Eye (tissue), 1 donor: ENCODE data around the gene PLET1.

ENCODE experiments used
- DNase-seq: peaks from one replicate; pipeline ENCODE4 v3.0.0-alpha.2; 2015

Gene PLET1

GRCh38 chr11:112237451-112237850, 23.2 kb downstream of the PLET1 start:
- DNase-seq: no peak

- DNase-seq: no peak
Observed at GRCh38 chr11:112235750-112236390, 24.8 kb downstream of the PLET1 start.

DNA sequence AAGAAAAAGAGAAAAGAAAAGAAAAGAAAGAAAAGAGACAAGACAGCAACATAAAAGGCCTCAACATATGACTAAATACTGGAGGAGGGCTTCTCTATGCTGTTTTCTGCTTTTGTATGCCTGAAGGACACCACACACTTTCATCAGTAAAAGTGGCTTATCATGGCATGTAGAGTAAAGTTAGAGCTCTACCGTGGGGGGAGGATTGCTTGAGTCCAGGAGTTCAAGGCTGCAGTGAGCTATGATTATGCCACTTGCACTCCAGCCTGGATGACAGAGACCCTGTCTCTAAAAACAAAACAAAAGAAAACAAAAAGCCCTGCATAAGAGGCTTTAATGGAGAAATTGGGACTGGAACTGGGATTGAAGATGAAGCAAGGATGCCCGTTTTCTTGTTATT, 28.7 kb downstream of the PLET1 start:
- DNase-seq: no peak

GRCh38 chr11:112229746-112230433, 30.8 kb downstream of the PLET1 start:
- no peak for DNase-seq

DNA sequence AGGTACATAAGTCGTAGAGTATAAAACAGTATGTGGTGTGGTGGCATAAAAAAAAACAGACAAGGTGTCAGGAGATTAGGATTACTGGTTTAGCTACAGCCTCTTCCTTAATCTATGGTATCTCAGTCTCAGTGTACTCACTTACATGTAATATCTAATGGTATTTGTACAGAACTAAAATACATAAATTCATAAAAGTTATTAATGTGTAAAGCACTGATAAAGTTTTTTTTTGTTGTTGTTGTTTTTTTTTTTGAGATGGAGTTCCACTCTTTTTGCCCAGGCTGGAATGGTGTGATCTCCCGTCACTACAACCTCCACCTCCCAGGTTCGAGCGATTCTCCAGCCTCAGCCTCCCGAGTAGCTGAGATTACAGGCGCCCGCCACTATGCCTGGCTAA, 31.5 kb downstream of the PLET1 start:
- no peak for DNase-seq

GRCh38 chr11:112228706-112229105, 32.0 kb downstream of the PLET1 start:
- DNase-seq: no peak

GRCh38 chr11:112227471-112227870, 33.2 kb downstream of the PLET1 start:
- DNase-seq: no peak

- DNase-seq: no peak
Observed at GRCh38 chr11:112226831-112227401, 33.7 kb downstream of the PLET1 start.

GRCh38 chr11:112226062-112226830, 34.4 kb downstream of the PLET1 start, which contains the start of gene PTS:
PTS (plus strand) TSS chr11:112226428; CDS start chr11:112226444, 16 bp downstream.
- DNase-seq: peak; percentile 96

DNA sequence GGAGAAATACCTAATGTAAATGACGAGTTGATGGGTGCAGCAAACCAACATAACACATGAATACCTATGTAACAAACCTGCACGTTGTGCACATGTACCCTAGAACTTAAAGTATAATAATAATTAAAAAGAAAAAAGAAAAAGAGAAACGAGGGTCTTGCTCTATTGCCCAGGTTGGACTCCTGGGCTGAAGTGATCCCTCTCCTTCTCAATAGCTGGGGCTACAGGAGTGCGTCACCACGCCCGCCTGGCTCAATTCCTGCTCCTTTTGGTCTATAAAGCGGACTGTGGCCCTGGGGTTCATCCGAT, 35.0 kb downstream of the PLET1 start:
- no peak for DNase-seq

DNA sequence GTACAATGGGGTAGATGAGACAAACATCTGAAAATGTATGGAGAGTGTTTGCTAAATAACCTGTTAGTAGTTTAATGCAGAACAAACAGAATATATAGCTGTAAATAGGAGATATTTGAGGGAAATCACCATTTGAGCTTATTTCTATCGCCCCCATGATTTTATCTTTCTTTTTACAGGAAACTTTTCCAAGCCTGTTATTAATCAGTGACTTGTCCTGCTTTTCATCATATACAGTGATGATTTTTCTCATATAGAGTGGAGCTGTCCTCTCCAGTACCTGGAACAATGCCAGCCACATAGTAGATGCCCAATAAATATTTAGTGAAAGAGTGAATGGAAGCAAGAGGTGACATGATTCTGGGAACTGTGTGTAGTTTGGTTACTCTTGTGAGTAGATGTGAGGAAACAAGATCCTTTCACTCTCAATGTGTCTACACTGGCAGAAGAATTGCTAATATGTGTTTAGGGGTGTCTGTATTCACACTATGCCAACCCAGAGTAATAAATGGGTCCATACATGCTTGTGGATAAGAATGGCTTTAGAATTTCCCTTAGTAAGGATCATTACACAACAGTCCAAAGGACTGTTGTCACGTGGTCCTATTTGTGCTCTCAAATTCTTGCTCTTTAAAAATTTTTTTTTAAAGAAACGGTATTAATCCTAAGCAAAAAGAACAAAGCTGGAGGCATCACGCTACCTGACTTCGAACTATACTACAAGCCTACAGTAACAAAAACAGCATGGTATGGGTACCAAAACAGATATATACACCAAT, 36.7 kb downstream of the PLET1 start:
- no peak for DNase-seq

- no peak for DNase-seq
Observed at GRCh38 chr11:112223121-112223520, 37.5 kb downstream of the PLET1 start.

DNA sequence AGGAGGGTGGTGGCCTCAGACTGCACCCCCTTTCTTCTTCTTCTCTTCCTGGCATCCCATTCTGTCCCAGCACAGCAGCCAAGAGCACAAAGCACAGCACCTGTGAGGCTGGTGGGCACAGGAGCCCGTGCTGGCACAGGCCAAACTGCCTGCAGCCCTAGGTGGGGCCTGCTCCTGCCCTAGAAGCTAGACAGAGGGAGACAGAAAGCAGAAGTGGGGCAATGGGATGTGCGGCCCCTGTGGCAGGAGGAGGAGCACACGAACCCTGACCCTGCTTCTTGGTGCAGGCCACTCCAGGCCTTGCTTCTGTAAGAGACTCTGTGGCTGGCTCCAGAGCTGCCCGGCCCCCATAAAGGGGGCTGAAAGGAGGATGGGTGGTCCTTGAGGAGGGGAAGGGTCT, 38.4 kb downstream of the PLET1 start:
- DNase-seq: no peak

GRCh38 chr11:112221274-112221835, 39.3 kb downstream of the PLET1 start:
- no peak for DNase-seq

GRCh38 chr11:112219476-112220232, 41.0 kb downstream of the PLET1 start:
- DNase-seq: peak; percentile 94

- no peak for DNase-seq
Observed at GRCh38 chr11:112216561-112217105, 44.0 kb downstream of the PLET1 start.

DNA sequence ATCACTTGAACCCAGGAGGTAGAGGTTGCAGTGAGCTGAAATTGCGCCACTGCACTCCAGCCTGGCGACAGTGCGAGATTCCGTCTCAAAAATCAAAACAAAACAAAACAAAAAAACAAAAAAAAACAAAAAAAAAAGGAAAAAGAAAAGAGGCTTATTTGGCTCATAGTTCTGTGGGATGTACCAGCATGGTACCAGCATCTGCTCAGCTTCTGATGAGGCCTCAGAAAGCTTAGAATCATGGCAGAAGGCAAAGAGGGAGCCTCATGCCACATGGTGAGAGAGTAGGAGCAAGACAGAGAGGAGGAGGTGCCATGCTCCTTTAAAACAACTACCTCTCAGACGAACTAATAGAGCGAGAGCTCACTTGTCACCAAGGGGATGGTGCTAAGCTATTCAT, 45.0 kb downstream of the PLET1 start:
- no peak for DNase-seq

DNA sequence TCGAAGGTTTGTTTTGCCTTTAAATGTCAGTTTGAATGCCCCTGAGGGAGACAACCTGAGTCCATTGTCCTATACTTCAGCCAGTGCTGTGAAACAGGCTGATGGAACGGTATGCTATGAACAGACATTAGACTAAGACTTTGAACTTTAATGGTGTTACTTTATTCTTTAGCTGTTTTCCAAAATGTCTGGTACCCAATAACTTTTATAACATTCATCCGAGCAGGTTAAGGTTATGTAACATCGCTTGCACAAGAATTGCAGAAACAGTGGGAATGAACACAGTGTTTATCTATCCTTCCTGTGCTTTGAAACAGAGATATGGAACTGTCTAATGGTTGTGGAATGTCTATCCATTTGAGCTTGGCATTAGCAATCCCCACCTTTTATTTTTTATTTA, 46.9 kb downstream of the PLET1 start:
- no peak for DNase-seq

DNA sequence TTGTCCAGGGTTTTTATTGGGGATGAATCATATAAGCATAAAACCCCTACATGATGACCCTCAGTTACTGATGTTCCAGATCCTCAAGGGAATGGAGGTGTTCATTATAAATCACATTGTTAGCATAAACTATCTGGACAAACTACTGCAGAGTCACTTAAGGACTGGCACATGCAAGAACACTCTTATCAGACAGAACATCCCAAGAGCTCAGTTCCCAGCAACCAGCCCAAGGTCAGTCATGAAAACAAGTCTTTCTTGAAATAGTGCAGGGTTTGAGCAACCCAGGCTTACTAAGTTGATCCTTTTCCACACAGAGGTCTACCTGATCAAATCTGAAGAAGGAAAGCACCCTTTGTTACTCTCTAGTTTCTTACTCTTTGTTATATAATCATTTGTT, 48.0 kb downstream of the PLET1 start:
- DNase-seq: no peak

- DNase-seq: no peak
Observed at GRCh38 chr11:112212290-112212689, 48.4 kb downstream of the PLET1 start.

- DNase-seq: no peak
Observed at GRCh38 chr11:112211536-112211935, 49.1 kb downstream of the PLET1 start.

DNA sequence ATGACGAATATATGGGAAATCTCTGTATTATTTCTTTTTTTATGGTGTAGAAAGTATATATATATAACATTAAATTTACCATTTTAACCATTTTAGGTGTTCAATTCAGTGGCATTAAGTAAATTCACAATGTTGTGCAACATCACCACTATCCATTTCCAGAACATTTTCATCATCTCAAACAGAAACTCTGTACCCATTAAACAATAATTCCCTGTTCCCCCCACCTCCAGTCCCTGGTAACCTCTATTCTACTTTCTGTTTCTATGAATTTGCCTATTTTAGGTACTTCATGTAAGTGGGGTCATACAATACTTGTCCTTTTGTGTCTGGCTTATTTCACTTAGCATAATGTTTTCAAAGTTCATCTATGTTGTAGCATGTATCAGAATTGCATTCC, 49.8 kb downstream of the PLET1 start:
- DNase-seq: no peak
